ENCODE results near the gene SEMA6B.

SEMA6B gene

DNA sequence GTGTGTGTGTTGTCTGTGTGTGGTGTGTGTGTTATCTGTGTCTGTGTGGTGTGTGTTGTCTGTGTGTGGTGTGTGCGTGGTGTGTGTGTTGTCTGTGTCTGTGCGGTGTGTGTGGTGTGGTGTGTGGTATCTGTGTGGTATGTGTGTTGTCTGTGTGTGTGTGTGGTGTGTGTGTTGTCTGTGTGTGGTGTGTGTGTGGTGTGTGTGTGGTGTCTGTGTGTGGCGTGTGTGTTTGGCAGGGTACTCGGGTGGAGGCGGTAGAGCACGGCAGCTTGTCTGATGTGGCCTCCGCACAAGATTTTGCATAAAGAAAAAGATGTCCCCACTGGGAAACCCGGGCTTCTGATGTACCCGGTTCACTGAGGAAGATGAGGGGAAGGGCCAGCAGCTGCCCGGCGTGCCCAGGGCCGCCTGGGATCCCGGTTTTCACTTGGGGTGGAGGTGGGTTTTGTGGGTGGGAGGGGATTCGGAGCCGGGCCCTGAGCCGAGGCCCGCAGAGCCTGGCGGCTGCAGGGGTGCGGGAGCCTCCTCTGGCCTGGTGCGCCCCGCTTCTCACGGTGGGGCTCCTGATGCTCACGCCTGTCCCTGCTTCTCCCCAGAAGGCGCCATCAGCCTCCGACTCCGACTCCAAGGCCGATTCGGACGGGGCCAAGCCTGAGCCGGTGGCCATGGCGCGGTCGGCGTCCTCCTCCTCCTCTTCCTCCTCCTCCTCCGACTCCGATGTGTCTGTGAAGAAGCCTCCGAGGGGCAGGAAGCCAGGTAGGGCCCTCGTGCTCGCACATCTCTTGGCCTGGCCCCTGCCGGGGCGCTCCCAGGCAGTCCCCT lies 66.2 kb downstream of the SEMA6B start:
- no peak for DNase-seq (ENCODE audit: low read depth)

Measured in T follicular helper cell (primary cell).